ENCODE results near the gene CDC42SE2. TPM values are rescaled to one million over a fixed set of nuclear protein-coding genes. Genes with fewer than 3 reads are reported as not detected.
A peak's percentile ranks its signal among the peaks of the same experiment; 100 is the strongest.
"Not testable (repeated sequence)": the region's sequence is repeated elsewhere in the genome, so short reads cannot be mapped to it uniquely, and the experiment has no call there.

CDC42SE2 gene
- total RNA-seq, 2 experiments from 2014 or later = 106 to 108 TPM

DNA sequence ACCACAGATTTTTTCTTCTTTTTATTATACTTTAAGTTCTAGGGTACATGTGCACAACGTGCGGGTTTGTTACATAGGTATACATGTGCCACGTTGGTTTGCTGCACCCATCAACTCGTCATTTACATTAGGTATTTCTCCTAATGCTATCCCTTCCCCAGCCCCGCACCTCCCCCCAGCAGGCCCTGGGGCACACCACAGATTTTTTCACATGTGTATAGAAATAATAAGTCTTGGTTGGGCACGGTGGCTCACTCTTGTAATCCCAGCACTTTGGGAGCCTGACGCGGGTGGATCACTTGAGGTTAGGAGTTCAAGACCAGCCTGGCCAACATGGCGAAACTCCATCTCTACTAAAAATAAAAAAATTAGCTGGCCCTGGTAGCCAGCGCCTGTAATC is 9.8 kb upstream of the CDC42SE2 start:
- CTCF ChIA-PET = interaction anchor here (1.0 to 1.6 kb wide), 3 partner anchors 9 to 128 kb away, joined by 5 to 7 read pairs (median 5); partner anchors contain the start of gene CDC42SE2
- Mint-ChIP-seq H3K36me3 (ENCODE audit: low read depth) (peaks cover 18% of the 10 kb centered on the region), H3K4me3 (peak overlapping the region; percentile 94), H3K4me1 (ENCODE audit: low read depth) (peaks cover 83% of the 10 kb centered on the region), H3K27ac (peak overlapping the region; percentile 95)
- H3K9me3 Mint-ChIP-seq; H3K27me3 Mint-ChIP-seq (ENCODE audit: low read depth): not testable (repeated sequence)
- peak; percentile 19 for DNase-seq
- intact Hi-C loops (cut with micrococcal nuclease) = loop anchor here (1.0 to 10.0 kb wide), 5 partner anchors 30 to 771 kb away; partner anchors contain the start of gene FNIP1

DNA sequence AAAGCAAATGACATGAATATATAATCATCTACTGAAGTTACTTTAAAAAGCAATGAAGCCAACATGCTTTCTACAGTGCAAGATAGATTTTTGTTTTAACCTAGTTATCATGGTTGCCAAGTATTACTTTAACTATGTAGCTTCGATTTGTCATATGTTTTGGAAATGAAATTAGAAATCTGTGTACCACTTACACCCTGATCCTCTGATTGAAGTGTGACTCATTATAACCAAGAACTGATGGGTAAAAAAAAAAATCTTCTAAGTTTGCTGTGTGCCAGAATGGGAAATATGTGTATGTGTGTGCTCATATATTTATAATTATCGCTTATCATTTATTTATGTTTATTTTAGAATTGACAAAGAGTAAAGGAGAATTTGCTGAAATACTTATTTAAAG is 9.1 kb upstream of the CDC42SE2 start:
- CTCF ChIA-PET = interaction anchor here (1.5 to 1.6 kb wide), 2 partner anchors 8 to 127 kb away, joined by 5 to 7 read pairs; partner anchors contain the start of gene CDC42SE2
- no peaks in the 10 kb centered on the region for H3K27me3 Mint-ChIP-seq (ENCODE audit: low read depth)
- H3K36me3 Mint-ChIP-seq (ENCODE audit: low read depth) = peaks cover 19% of the 10 kb centered on the region
- H3K4me3 Mint-ChIP-seq = peak overlapping the region; percentile 94
- DNase-seq = no peak
- H3K4me1 Mint-ChIP-seq (ENCODE audit: low read depth) = peaks cover 83% of the 10 kb centered on the region
- intact Hi-C loops (cut with micrococcal nuclease) = loop anchor here (1.0 to 10.0 kb wide), 6 partner anchors 30 to 843 kb away; partner anchors contain the start of gene FNIP1
- H3K27ac Mint-ChIP-seq = peak overlapping the region; percentile 95
- no peaks in the 10 kb centered on the region for H3K9me3 Mint-ChIP-seq

GRCh38 chr5:131256507-131256823 is 7.4 kb upstream of the CDC42SE2 start:
- H3K36me3 Mint-ChIP-seq (ENCODE audit: low read depth) = peaks cover 19% of the 10 kb centered on the region
- H3K27ac Mint-ChIP-seq = peak overlapping the region; percentile 89
- H3K4me3 Mint-ChIP-seq = peak overlapping the region; percentile 43
- intact Hi-C loops (cut with micrococcal nuclease) = loop anchor here (5.0 to 10.0 kb wide), 3 partner anchors 538 to 841 kb away; partner anchors contain the start of gene FNIP1
- CTCF ChIA-PET = interaction anchor here (0.8 to 2.1 kb wide), 3 partner anchors 8 to 139 kb away, joined by 3 to 6 read pairs (median 5); no protein-coding TSS in a partner anchor
- DNase-seq = peak; percentile 16
- no peaks in the 10 kb centered on the region for H3K9me3 Mint-ChIP-seq
- no peaks in the 10 kb centered on the region for H3K27me3 Mint-ChIP-seq (ENCODE audit: low read depth)
- H3K4me1 Mint-ChIP-seq (ENCODE audit: low read depth) = peaks cover 78% of the 10 kb centered on the region

DNA sequence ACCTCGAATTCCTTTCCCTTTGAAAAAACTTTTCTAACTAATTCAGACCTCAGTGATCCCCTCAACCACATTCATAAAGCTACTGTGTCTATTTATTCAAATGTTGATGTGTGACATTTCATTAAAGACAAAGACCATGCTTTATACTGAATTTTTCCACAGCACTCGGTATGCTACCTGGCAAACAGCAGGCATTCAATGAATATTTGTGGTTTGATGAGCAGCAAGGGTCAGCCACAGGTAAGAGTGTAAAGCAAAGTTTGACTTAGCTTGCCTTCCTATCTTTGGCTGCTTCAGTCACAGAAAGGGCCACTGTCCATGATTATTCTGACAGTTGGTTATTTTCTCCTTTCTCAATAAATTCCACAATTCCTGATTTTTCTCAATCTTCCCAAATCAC is 5.1 kb upstream of the CDC42SE2 start:
- H3K4me3 Mint-ChIP-seq = peak overlapping the region; percentile 19

DNA sequence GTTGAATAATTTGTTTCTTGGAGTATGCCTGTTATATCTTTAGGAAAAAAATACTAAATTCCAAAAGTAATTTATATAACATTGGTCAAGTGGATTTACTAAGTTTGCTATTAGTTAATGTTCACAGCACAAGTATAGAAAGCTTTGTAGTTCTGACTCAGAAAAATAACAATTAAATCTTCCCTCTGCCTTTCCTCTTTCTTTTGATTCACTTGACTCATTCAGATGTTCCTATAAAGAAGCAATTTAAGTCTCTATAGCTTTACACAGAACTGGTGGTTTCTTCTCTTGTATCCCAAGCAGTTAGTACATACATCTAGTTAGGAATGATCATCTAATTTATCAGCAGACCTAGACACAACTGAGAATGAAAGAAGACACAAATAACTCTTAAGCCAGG is 4.5 kb upstream of the CDC42SE2 start:
- CTCF ChIA-PET = no interaction called here
- H3K4me3 Mint-ChIP-seq = no peak overlapping the region
- intact Hi-C loops (cut with micrococcal nuclease) = loop anchor here (5.0 to 10.0 kb wide), 3 partner anchors 535 to 838 kb away; partner anchors contain the start of gene FNIP1

More for the DNA sequence above, 5.1 kb upstream of the CDC42SE2 start:
- intact Hi-C loops (cut with micrococcal nuclease) = loop anchor here (5.0 to 10.0 kb wide), 3 partner anchors 536 to 839 kb away; partner anchors contain the start of gene FNIP1
- peak overlapping the region; percentile 77 for H3K27ac Mint-ChIP-seq
- DNase-seq = no peak
- H3K27me3 Mint-ChIP-seq (ENCODE audit: low read depth) = no peaks in the 10 kb centered on the region
- H3K4me1 Mint-ChIP-seq (ENCODE audit: low read depth) = peaks cover 76% of the 10 kb centered on the region
- peaks cover 24% of the 10 kb centered on the region for H3K36me3 Mint-ChIP-seq (ENCODE audit: low read depth)
- no peaks in the 10 kb centered on the region for H3K9me3 Mint-ChIP-seq
- CTCF ChIA-PET = interaction anchor here (0.7 to 1.0 kb wide), 2 partner anchors 10 to 67 kb away, joined by 3 read pairs; no protein-coding TSS in a partner anchor

DNA sequence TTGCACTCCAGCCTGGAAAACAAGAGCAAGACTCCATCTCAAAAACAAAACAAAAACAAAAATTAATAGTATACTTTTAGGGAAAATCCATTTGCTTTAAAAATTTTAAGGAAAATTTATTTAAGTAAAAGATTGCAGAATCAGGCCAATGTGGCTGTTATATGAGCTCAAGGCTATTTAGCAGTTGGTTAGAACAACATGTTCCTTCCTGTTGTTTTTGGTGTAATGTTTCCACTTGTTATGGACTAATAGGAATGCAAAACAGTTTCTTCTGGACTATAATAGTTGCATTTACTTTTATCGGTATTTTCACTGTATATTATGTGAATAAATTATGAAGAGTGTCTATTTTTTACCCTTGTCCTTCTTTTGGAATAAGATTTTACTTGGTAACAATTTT is 3.0 kb upstream of the CDC42SE2 start:
- H3K4me1 Mint-ChIP-seq (ENCODE audit: low read depth) = peaks cover 58% of the 10 kb centered on the region
- H3K4me3 Mint-ChIP-seq = no peak overlapping the region
- intact Hi-C loops (cut with micrococcal nuclease) = no loop called here
- H3K27me3 Mint-ChIP-seq (ENCODE audit: low read depth) = no peaks in the 10 kb centered on the region
- H3K9me3 Mint-ChIP-seq = no peaks in the 10 kb centered on the region
- CTCF ChIA-PET = no interaction called here
- no peak for DNase-seq
- no peak overlapping the region for H3K27ac Mint-ChIP-seq
- peaks cover 33% of the 10 kb centered on the region for H3K36me3 Mint-ChIP-seq (ENCODE audit: low read depth)

More for the DNA sequence above, 4.5 kb upstream of the CDC42SE2 start:
- Mint-ChIP-seq H3K9me3 (no peaks in the 10 kb centered on the region), H3K27me3 (ENCODE audit: low read depth) (no peaks in the 10 kb centered on the region), H3K4me1 (ENCODE audit: low read depth) (peaks cover 70% of the 10 kb centered on the region), H3K36me3 (ENCODE audit: low read depth) (peaks cover 24% of the 10 kb centered on the region), H3K27ac (peak overlapping the region; percentile 55)
- DNase-seq = no peak

GRCh38 chr5:131261483-131261882 is 2.4 kb upstream of the CDC42SE2 start:
- peaks cover 31% of the 10 kb centered on the region for H3K36me3 Mint-ChIP-seq (ENCODE audit: low read depth)
- CTCF ChIA-PET = interaction anchor here (0.7 kb wide), 1 partner anchor 11 kb away, joined by 4 read pairs; no protein-coding TSS in a partner anchor

GRCh38 chr5:131262953-131263541 is 806 bp upstream of the CDC42SE2 start:
- Mint-ChIP-seq H3K9me3 (no peaks in the 10 kb centered on the region), H3K4me1 (ENCODE audit: low read depth) (peaks cover 48% of the 10 kb centered on the region), H3K4me3 (peak overlapping the region; percentile 75), H3K27ac (peak overlapping the region; percentile 93), H3K36me3 (ENCODE audit: low read depth) (peaks cover 32% of the 10 kb centered on the region), H3K27me3 (ENCODE audit: low read depth) (no peaks in the 10 kb centered on the region)
- no peak for DNase-seq
- CTCF ChIA-PET = interaction anchor here (0.7 to 3.0 kb wide), 6 partner anchors 9 to 132 kb away, joined by 3 to 17 read pairs (median 6); no protein-coding TSS in a partner anchor
- intact Hi-C loops (cut with micrococcal nuclease) = loop anchor here (1.0 kb wide), 3 partner anchors 93 to 119 kb away; partner anchors contain the start of genes HINT1 and LYRM7

More at GRCh38 chr5:131261483-131261882, 2.4 kb upstream of the CDC42SE2 start:
- H3K27me3 Mint-ChIP-seq (ENCODE audit: low read depth) = no peaks in the 10 kb centered on the region
- no peak overlapping the region for H3K4me3 Mint-ChIP-seq
- H3K4me1 Mint-ChIP-seq (ENCODE audit: low read depth) = peaks cover 52% of the 10 kb centered on the region
- H3K27ac Mint-ChIP-seq = peak overlapping the region; percentile 46
- intact Hi-C loops (cut with micrococcal nuclease) = no loop called here
- DNase-seq = no peak
- H3K9me3 Mint-ChIP-seq = no peaks in the 10 kb centered on the region

DNA sequence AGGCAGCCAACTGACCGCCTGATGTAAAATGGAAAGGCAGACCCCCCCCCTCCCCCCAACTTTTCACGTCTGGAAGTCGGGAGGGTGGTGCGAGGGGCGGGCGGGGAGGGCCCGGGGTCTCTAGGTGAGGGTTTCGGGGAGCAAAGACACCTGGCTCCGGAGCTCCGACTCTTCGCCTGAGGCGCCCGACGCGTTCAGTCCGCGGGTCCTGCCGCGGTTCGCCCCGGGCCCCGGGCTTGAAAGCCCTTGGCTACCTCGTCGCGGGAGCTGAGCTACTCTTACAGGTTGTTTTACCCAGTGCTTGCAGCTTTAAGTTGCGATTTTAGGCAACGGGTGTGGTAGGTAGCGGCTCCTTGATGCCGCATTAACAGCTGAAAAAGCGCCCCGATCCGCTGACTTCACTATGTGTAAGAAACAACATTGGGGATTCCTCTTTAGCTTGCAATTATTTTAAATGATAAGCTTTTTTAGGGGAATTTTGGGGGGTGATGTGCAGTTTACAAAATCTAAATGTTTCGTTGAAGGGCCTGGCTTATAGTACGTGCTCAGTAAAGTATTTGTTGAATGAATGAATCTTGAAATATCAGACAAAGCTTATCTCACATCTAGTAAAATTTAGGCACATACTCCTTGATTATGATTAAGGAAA is 722 bp downstream of the CDC42SE2 start:
- CTCF ChIA-PET = interaction anchor here (0.6 to 3.5 kb wide), 21 partner anchors 8 to 157 kb away, joined by 3 to 24 read pairs (median 4); partner anchors contain the start of gene HINT1
- Mint-ChIP-seq H3K4me1 (ENCODE audit: low read depth) (peaks cover 48% of the 10 kb centered on the region), H3K9me3 (no peaks in the 10 kb centered on the region), H3K27ac (peak overlapping the region; percentile 87), H3K27me3 (ENCODE audit: low read depth) (no peaks in the 10 kb centered on the region), H3K36me3 (ENCODE audit: low read depth) (peaks cover 30% of the 10 kb centered on the region), H3K4me3 (peak overlapping the region; percentile 75)
- DNase-seq = peak; percentile 62
- intact Hi-C loops (cut with micrococcal nuclease) = loop anchor here (1.0 to 2.0 kb wide), 3 partner anchors 7 to 370 kb away; partner anchors contain the start of gene RAPGEF6

DNA sequence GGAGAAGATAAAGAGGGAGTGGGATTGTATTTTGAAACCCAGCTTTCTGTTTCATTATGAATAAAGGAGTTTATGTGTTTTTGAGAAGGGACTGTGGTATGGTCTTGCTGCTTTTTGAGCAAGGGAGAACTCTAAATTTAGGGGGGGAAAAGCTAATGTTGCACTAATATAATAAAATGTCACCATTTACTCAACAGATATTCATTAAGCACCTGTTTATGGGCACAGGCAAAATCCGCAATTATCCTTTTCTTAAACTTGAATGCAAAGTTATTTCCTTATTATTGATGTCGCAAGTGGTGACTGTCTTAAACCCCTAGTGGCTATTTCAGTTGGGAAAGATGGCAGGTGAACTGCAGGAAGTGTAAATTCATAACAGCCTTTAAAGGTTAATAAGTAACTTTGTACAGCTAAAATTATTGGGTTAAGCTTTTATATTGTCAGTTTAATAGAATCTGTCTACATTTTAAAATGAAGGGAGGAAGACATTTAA is 1.5 kb downstream of the CDC42SE2 start:
- Mint-ChIP-seq H3K4me1 (ENCODE audit: low read depth) (peaks cover 47% of the 10 kb centered on the region), H3K4me3 (peak overlapping the region; percentile 75), H3K9me3 (no peaks in the 10 kb centered on the region), H3K27me3 (ENCODE audit: low read depth) (no peaks in the 10 kb centered on the region), H3K27ac (peak overlapping the region; percentile 87), H3K36me3 (ENCODE audit: low read depth) (peaks cover 30% of the 10 kb centered on the region)
- DNase-seq = no peak
- CTCF ChIA-PET = interaction anchor here (0.6 to 3.5 kb wide), 23 partner anchors 9 to 156 kb away, joined by 3 to 24 read pairs (median 4); partner anchors contain the start of gene HINT1
- intact Hi-C loops (cut with micrococcal nuclease) = loop anchor here (1.0 to 2.0 kb wide), 2 partner anchors 8 to 369 kb away; partner anchors contain the start of gene RAPGEF6

GRCh38 chr5:131266370-131267060 is 2.7 kb downstream of the CDC42SE2 start:
- peak overlapping the region; percentile 76 for H3K4me3 Mint-ChIP-seq
- DNase-seq = peak; percentile 53
- H3K36me3 Mint-ChIP-seq (ENCODE audit: low read depth) = peaks cover 31% of the 10 kb centered on the region
- peak overlapping the region; percentile 97 for H3K27ac Mint-ChIP-seq
- H3K27me3 Mint-ChIP-seq (ENCODE audit: low read depth) = no peaks in the 10 kb centered on the region
- CTCF ChIA-PET = interaction anchor here (0.7 to 3.5 kb wide), 7 partner anchors 14 to 189 kb away, joined by 3 to 24 read pairs (median 6); no protein-coding TSS in a partner anchor
- no peaks in the 10 kb centered on the region for H3K9me3 Mint-ChIP-seq
- peaks cover 53% of the 10 kb centered on the region for H3K4me1 Mint-ChIP-seq (ENCODE audit: low read depth)
- intact Hi-C loops (cut with micrococcal nuclease) = loop anchor here (1.0 to 2.0 kb wide), 2 partner anchors 14 to 15 kb away; no protein-coding TSS in a partner anchor

Data from activated naive CD4-positive, alpha-beta T cell treated with anti-CD3 and anti-CD28 coated beads for 36 hours (primary cell).